NCI-H1436 (cell line): ENCODE measurements around the gene MCF2L2.

Experiments used
- DNase-seq: peaks from one replicate; lab custom pipeline; 2025; lab: John Stamatoyannopoulos, UW

MCF2L2 gene

GRCh38 chr3:183327343-183327742 lies 101.1 kb downstream of the MCF2L2 start:
- DNase-seq, result no peak

- DNase-seq, result no peak
Observed at GRCh38 chr3:183324083-183324482, 104.3 kb downstream of the MCF2L2 start.

DNA sequence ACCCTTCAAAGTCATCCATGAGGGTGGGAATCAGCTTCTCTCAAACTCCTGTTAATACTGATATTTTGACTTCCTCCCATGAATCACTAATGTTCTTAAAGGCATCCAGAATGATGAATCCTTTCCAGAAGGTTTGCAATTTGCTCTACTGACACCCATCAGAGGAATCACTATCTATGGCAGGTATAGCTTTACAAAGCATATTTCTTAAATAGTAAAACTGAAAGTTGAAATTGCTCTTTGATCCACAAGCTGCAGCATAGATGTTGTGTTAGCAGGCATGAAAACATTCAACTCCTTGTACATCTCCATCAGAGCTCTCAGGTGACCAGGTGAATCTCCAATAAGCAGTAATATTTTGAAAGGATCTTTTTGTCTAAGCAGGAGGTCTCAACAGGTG lies 109.0 kb downstream of the MCF2L2 start:
- no peak for DNase-seq

GRCh38 chr3:183318877-183319276 lies 109.5 kb downstream of the MCF2L2 start:
- DNase-seq, result no peak

GRCh38 chr3:183317886-183318865 lies 110.2 kb downstream of the MCF2L2 start:
- DNase-seq, result peak; percentile 25

- no peak for DNase-seq
Observed at GRCh38 chr3:183317271-183317670, 111.1 kb downstream of the MCF2L2 start.

DNA sequence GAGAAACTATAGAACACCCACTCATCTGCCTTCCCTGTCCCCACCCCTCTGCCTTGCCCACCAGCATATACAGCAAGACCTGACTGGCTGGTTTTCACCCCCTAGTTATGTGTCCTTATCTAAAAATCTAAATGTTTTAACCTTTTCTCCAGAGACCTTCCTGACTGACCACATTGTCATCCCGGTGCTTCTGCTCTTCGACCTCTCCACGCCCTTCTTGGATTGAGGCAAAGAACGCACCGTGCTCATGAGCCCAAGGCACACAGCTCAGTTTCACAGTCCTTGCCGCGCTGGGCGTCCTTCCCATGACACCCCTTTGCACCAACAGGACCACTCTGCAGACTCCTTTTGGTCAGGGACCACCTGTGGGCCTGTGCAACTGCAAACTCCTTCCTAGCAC lies 112.7 kb downstream of the MCF2L2 start:
- no peak for DNase-seq

DNA sequence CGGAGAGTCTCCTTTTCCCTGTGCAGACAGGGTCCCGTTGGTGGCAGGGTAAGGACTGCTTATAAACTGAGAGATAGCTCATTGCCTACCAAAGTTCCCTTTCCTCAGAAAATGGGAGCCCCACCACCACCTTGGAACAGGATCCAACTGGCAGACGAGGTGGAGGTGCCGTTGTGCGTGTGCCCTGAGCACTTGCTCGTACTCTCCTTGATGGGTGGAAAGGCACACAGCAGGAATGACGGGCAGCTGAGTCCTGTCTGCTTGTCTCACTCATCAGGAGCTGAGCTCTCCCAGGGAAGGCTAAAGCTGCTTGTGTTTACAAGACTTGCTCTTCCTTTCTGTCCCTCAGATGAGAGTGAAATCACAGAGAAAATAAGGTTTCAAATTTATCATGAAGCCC lies 114.7 kb downstream of the MCF2L2 start:
- DNase-seq, result no peak

GRCh38 chr3:183313351-183313750 lies 115.1 kb downstream of the MCF2L2 start:
- no peak for DNase-seq

DNA sequence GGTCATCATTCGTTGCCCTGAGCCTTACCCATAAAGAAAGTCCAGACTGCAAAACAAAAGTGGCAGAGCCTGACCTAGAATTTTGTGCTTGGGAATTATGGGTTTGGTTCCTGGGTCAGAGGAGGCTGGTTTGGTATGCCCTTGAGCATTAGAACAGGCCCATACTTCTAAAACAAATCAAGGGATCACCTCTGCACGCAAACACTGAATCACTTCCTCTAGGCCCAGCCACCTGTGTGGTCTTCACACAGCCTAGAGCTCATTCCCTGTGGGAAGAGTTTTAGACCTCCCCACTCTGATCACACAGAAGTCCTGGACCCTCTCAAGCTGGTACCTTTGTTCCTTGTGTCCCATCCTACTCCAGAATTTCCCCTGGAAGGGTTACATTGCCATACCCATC lies 116.0 kb downstream of the MCF2L2 start:
- DNase-seq, result no peak

DNA sequence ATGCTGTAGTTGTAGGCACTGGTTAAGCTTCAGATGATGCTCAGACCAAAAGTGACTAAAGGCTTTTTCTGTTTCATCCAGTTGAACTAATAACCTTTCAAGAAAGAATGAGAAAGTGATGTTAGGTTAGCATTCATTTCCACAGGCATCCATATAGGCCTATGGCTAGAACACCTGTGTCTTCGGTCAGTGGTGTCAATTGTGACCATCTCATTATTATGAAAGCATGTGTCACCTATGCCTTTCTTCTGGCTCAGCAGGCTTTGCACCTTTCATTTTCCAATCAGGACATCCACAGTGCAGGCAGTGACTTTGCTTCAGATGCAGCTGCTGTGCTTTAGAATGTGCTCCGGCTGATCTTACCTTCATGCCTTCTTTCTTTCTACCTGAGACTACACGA lies 117.5 kb downstream of the MCF2L2 start:
- no peak for DNase-seq

DNA sequence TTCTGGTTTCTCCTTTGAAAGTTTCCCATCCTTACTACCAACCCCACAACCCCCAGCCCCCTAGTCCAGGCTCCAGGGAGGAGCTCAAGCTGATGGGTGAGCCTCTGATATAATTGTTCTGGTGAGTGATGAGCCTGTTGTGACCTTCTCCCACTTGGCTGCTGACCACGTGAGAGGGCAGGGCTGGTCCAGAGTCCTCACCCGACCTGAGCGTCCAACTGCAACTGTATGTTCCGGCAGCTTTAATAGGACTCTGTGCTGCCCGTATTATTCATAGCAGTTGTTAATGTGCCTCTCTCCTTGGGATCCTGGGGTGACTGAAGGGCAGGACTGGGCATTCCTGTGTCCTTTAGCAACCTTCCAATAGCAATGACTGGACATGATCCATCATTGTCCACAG lies 119.1 kb downstream of the MCF2L2 start:
- DNase-seq, result no peak

DNA sequence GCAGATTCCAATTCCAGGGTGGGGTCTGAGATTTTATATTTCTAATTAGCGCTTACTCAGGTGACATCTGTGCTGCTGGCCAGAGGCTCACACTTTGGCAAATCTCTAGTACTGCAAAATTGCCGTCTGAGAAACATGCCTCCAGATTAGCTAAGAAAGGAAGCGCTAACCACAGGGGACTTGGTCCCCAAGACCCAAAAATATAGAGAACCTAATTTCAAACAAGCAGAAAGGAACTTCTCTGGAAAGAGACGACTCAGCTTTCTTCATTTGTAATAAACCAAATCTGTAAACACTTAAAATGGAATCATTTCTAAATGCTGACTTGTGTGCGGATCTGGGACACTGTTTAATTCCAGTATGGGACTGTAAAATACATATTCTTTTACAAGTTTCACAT lies 119.7 kb downstream of the MCF2L2 start:
- no peak for DNase-seq

DNA sequence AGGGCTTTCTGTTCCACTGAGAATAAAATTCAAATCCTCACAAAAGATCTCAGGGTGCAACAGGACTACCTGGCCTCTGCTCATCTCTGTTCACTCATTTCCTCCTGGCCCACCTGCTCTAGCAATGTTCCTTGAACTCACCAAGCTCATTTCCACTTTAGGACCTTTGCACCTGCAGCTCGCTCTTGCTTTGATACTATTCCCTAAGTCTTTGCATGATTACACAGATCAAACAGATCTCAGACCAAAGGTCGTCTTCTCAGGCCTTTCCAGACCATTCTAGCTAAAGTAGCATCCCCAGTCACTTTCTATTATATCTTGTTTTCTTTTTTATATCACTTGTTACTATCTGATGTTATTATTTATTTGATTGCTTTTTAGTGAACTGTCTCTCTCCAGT lies 120.7 kb downstream of the MCF2L2 start:
- no peak for DNase-seq

GRCh38 chr3:183306798-183307671 lies 121.4 kb downstream of the MCF2L2 start:
- no peak for DNase-seq

- DNase-seq, result no peak
Observed at GRCh38 chr3:183303690-183304089, 124.7 kb downstream of the MCF2L2 start.

- DNase-seq, result no peak
Observed at GRCh38 chr3:183301937-183302580, 126.4 kb downstream of the MCF2L2 start.

DNA sequence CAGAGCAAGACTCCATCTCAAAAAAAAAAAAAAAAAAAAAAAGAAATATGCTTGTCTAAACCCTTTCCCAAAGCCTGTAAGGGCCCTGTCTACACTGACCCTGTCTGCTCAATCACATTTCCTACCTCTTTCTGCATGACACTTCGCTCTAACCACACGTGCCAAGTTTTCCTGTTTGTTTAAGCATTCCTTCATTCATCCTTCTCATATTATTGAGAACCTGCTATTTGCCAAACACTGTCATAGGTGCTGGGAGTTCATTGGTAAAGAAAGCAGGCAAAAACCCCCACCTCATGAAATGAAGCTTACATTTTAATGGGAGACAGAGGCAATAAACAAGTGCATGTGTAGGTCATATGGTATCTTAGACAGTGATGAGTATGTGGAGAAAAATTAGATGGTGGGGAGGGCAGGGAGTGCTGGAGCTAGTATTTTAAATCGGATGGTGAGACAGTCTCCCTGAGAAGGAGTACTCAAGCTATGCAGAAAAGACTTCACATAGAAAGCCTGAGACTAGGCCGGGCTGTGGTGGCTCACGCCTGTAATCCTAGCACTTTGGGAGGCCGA lies 127.3 kb downstream of the MCF2L2 start:
- DNase-seq, result no peak

- no peak for DNase-seq
Observed at GRCh38 chr3:183299976-183300375, 128.4 kb downstream of the MCF2L2 start.

DNA sequence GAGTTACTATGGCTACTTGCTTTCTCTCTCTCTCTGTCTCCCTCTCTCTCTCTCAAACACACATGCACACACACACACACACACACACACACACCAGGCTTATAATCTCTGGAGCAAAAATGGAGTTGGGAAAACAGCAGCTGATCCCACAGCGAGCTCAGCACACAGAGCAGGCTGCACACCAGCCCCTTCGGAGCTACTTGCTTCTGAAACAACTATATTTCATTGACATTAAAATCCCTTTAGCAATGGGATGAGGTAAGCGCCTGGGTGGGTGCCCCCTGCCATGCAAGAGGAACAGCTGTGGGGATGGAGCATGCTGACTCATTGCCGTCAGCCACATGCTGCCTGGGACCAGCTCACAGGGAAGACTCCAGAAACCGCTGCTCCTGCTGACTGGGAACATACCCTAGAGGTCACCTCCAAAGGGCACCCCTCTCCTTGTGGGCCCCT lies 129.7 kb downstream of the MCF2L2 start:
- no peak for DNase-seq

DNA sequence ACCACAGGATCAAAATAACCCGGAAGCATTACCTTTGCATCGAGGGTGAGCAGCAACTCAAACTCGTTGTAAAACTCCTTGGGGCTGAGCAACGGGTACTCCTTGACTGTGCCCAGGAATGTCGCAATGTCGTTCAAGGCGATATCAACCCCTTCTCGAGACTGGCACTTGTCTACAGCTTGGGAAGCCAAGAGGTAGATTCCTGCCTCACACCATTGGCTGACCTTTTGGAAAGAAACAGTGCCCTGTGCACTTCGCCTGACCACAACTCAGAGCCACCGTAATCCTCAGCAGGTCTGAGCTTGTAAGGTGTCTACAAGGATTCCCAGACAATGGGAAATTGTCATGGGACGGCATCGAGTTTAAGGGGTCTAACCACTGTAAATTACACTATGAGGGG lies 131.5 kb downstream of the MCF2L2 start:
- no peak for DNase-seq

DNA sequence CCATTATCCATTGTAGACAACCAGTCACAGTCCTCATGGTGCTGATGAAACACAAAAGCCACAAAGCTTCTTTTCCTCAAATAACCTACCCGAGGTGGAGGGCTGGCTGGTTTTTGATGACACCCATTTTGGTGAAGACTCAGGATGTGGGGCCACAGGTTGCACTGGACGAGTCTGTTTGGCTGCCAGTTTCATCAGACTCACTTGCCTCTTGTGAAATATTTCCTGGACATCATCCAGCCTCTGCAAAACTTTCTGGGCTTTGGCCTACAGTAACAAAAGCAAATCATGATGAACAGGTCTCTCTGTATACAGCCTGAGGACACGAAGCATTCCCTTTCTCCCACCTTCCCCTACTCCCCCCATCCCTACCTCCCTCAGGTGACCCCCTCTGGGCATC lies 133.2 kb downstream of the MCF2L2 start:
- DNase-seq, result no peak
